Measurements from ENCODE around the gene PEX5L.

DNA sequence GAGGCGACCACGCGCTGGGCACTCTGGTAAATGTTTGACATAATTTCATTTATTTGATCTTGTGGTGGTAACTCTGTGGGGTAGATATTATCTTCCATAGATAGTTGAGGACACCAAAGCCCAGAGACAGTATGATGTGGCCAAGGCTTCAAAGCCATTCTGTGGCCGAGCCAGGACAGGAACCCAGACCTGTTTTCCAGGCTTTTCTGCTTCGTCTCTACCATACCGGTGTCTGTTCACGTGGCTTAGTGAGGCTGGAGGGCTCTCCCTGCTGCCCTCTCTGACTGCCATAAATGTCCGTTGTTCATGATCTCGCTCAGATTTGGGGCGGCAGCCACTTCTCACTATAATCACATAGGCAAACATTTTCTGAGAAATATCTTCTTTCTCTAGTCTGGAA is 134.7 kb downstream of the PEX5L start:
- TF ChIP-seq EZH2phosphoT487 (conservative IDR thresholded peaks at IDR 0.05; ENCODE audit: low read length) = no peak
- TF ChIP-seq, protein P1, sequence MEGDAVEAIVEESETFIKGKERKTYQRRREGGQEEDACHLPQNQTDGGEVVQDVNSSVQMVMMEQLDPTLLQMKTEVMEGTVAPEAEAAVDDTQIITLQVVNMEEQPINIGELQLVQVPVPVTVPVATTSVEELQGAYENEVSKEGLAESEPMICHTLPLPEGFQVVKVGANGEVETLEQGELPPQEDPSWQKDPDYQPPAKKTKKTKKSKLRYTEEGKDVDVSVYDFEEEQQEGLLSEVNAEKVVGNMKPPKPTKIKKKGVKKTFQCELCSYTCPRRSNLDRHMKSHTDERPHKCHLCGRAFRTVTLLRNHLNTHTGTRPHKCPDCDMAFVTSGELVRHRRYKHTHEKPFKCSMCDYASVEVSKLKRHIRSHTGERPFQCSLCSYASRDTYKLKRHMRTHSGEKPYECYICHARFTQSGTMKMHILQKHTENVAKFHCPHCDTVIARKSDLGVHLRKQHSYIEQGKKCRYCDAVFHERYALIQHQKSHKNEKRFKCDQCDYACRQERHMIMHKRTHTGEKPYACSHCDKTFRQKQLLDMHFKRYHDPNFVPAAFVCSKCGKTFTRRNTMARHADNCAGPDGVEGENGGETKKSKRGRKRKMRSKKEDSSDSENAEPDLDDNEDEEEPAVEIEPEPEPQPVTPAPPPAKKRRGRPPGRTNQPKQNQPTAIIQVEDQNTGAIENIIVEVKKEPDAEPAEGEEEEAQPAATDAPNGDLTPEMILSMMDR (IDR thresholded peaks at IDR 0.05; ENCODE audit: insufficient read depth, low read length, poor library complexity, severe bottlenecking) = no peak
